ENCODE data around the gene LRRC9.

GRCh38 chr14:59918824-59919569 lies 947 bp upstream of the LRRC9 start:
- TF ChIP-seq CTCF (IDR thresholded peaks at IDR 0.05; ENCODE audit: low read length) (peak; percentile 43), EZH2phosphoT487 (IDR thresholded peaks at IDR 0.05; ENCODE audit: low read length) (no peak)

Measured in MM.1S (cell line).